GM18526 (cell line): ENCODE measurements around the gene MTUS2.

Experiments used
- POLR2A ChIP-seq: IDR thresholded peaks from 3 replicates; pipeline ENCODE4 v1.6.1; 2011; ENCODE audit not compliant: insufficient read length; ENCODE audit errors: extremely low read depth

The MTUS2 gene

DNA sequence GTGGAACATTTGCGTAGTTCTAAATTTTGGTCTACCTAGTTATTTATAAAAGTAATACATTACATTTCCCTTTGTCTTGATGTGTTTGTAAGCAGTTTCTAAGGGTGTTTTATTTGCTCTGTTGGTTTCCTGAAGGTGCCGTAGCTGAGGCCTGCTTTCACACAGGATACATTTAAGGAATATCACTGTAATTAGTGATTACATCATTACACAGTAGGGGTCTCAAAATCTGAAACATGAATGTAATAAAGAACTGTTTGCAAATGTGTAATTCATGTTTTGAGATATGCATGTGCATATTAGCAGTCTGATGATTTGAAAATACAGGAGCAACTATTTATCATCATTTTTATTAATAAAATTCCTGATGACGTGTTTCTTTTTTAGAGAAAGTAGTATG, 281.8 kb downstream of the MTUS2 start:
- TF ChIP-seq POLR2A = no peak

- TF ChIP-seq POLR2A = no peak
Measured at GRCh38 chr13:29103065-29103800, 283.1 kb downstream of the MTUS2 start.

- TF ChIP-seq POLR2A = no peak
Measured at GRCh38 chr13:29104461-29104860, 284.3 kb downstream of the MTUS2 start.

- no peak for TF ChIP-seq POLR2A
Measured at GRCh38 chr13:29105779-29106178, 285.6 kb downstream of the MTUS2 start.

GRCh38 chr13:29106651-29107050, 286.5 kb downstream of the MTUS2 start:
- TF ChIP-seq POLR2A = no peak

GRCh38 chr13:29108068-29108786, 288.1 kb downstream of the MTUS2 start:
- TF ChIP-seq POLR2A = no peak

- no peak for TF ChIP-seq POLR2A
Measured at GRCh38 chr13:29109987-29110386, 289.8 kb downstream of the MTUS2 start.

DNA sequence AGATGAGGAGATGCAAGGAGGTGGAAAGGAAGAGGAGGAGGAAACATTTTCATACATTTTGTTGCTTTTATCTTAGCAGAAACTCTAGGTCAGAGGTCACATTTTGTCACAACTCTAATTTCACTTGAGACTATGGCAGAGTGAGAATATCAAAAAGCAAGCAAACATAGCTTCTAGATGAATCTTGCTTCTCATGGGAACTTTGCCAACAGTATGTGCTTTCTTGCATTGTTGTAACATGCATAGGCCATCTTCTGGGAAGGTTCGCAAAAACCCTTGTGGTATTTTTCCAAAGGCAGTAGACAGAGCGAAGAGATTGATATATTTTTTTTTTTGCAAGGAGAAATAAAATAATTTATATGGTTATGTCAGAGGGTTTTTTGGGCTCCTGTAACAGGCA, 291.3 kb downstream of the MTUS2 start:
- no peak for TF ChIP-seq POLR2A

GRCh38 chr13:29115842-29116241, 295.7 kb downstream of the MTUS2 start:
- no peak for TF ChIP-seq POLR2A

DNA sequence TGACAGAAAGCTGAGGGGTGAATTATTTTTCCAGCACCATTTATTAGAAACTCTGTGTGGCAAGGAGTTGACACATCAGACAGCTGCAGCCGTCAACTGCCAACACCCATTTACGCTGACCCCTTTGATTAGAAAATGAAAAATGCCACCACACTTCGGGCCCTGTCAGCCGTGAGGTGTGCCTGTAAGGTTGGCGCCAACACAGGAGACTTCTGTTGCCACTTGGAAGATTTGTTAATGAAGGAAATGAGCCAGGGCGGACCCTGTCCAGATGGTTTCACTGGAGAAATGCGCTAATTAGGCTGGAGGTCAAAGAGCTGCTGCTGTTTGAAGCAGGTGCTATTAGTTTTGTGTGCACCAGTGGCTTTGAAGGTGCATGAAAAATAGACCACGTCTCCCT, 297.5 kb downstream of the MTUS2 start:
- no peak for TF ChIP-seq POLR2A

- TF ChIP-seq POLR2A = no peak
Measured at GRCh38 chr13:29118471-29118870, 298.3 kb downstream of the MTUS2 start.

- no peak for TF ChIP-seq POLR2A
Measured at GRCh38 chr13:29125191-29125933, 305.2 kb downstream of the MTUS2 start.

DNA sequence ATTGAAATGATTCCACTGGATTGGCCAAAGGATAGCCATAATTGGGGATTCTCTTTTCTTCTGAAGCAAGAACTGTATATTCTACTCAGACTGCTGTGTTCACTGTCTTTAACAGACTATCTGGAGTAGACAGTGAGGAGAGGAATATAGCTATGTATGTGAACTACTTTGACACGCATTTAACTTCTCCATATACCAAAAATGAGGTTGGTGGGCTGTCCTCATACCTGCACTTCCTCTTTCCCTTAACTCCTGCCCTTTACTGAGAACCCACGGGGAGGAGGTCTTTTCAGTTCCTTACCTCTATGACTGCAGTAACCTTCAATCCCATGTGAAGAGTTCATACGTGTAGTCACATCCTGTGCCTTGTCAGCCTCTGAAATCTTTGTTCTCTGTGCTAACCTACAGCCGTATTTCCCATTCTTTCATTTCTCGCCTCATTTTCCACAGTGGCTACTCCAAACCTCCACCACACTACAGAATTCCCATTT, 305.8 kb downstream of the MTUS2 start:
- TF ChIP-seq POLR2A = no peak

- no peak for TF ChIP-seq POLR2A
Measured at GRCh38 chr13:29129616-29130015, 309.5 kb downstream of the MTUS2 start.

DNA sequence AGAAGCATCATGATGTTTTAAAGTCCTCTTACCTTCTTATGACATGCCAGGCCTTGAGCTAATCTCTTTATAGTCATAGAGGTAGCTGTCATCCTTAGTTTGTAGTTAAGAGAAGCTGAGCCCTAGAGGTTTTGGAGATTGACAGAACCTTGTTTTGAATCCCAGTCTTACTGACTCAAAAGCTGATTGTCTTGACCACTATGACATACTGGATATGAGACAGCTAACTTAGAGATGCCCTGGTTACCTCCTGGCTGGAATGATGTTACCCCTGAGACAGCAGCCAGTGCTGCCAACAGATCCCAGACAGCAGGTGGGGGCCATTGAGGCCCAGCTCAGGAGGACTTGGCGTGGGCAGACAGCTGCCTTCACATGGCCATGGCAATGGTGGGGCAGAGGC, 311.0 kb downstream of the MTUS2 start:
- no peak for TF ChIP-seq POLR2A
